SU-DHL-6 (cell line): Measurements from ENCODE around the gene SLC22A3.

Source experiments
- H2AFZ ChIP-seq: fragments of 200-600 bp; sonication (generic); 2 replicates; pipeline ENCODE4 v1.6.1; 2014; ENCODE audit warnings: low read depth, mild to moderate bottlenecking, moderate library complexity, mixed read lengths, antibody characterized with exemption, low read length; ENCODE audit not compliant: severe bottlenecking
- H3F3A ChIP-seq: fragments of 200-600 bp; shearing (Covaris generic); 2 replicates; pipeline ENCODE4 v1.6.0; 2016; ENCODE audit warnings: antibody characterized with exemption, mild to moderate bottlenecking; ENCODE audit not compliant: insufficient read depth
- H3K27ac ChIP-seq: fragments of 200-600 bp; sonication (generic); 2 replicates; pipeline ENCODE4 v1.5.1; 2016; ENCODE audit warnings: low read depth, mild to moderate bottlenecking, low read length, moderate library complexity, mixed read lengths
- H3K27me3 ChIP-seq: fragments of 200-600 bp; sonication (generic), shearing (Covaris generic); 2 replicates; pipeline ENCODE4 v1.6.0; 2014; ENCODE audit warnings: mild to moderate bottlenecking, low read length
- H3K36me3 ChIP-seq: fragments of 200-600 bp; sonication (generic); 2 replicates; pipeline ENCODE4 v1.6.1; 2014; ENCODE audit warnings: mild to moderate bottlenecking, low read length, mixed read lengths
- H3K4me2 ChIP-seq: fragments of 300-600, 200-600 bp; shearing (Covaris generic), sonication (generic); 2 replicates; pipeline ENCODE4 v1.6.0; 2014; ENCODE audit warnings: low read length, low read depth, mild to moderate bottlenecking; ENCODE audit not compliant: poor library complexity, severe bottlenecking
- H3K4me3 ChIP-seq: fragments of 200-600 bp; sonication (generic); 2 replicates; pipeline ENCODE4 v1.5.1; 2014; ENCODE audit warnings: antibody characterized with exemption, low read length, mild to moderate bottlenecking, mixed read lengths; ENCODE audit not compliant: insufficient read depth, poor library complexity, severe bottlenecking
- H3K79me2 ChIP-seq: fragments of 200-600 bp; sonication (generic); 2 replicates; pipeline ENCODE4 v1.6.1; 2014; ENCODE audit warnings: mild to moderate bottlenecking, low read length, moderate library complexity; ENCODE audit not compliant: insufficient read depth
- H3K9ac ChIP-seq: fragments of 200-600 bp; sonication (generic); 2 replicates; pipeline ENCODE4 v1.7.0; 2014; ENCODE audit warnings: mild to moderate bottlenecking, low read length
- H3K9me2 ChIP-seq: fragments of 200-600 bp; sonication (generic); replicated peaks from 2 replicates; pipeline ENCODE4 v1.6.1; 2014; ENCODE audit warnings: low read length; ENCODE audit not compliant: insufficient read depth
- H3K9me3 ChIP-seq: fragments of 200-600 bp; sonication (generic); 2 replicates; pipeline ENCODE4 v1.6.1; 2014; ENCODE audit warnings: low read length, mixed read lengths; ENCODE audit not compliant: insufficient read depth
- H4K20me1 ChIP-seq: fragments of 200-600 bp; sonication (generic); 2 replicates; pipeline ENCODE4 v1.6.1; 2014; ENCODE audit warnings: low read depth, mild to moderate bottlenecking, antibody characterized with exemption, low read length, moderate library complexity, mixed read lengths
- CTCF ChIP-seq: fragments of 200-600 bp; sonication (generic); IDR thresholded peaks from one replicate; pipeline ENCODE4 v1.5.1; 2017; ENCODE audit warnings: antibody characterized with exemption, mild to moderate bottlenecking, low read length, moderate library complexity; ENCODE audit not compliant: insufficient read depth, poor library complexity, severe bottlenecking
- EZH2phosphoT487 ChIP-seq: fragments of 200-600 bp; sonication (generic), shearing (Covaris generic); conservative IDR thresholded peaks from 2 replicates; pipeline ENCODE4 v1.6.1; 2018; ENCODE audit warnings: mild to moderate bottlenecking, antibody characterized with exemption, low read length, moderate library complexity, mixed read lengths

The SLC22A3 gene

GRCh38 chr6:160417550-160417949, 69.4 kb downstream of the SLC22A3 start:
- no peaks in the 10 kb centered on the region for H3K36me3 ChIP-seq
- H2AFZ ChIP-seq, result no peak overlapping the region
- no peaks in the 10 kb centered on the region for H3F3A ChIP-seq
- H4K20me1 ChIP-seq, result no peaks in the 10 kb centered on the region
- no peaks in the 10 kb centered on the region for H3K27me3 ChIP-seq
- H3K9me3 ChIP-seq, result no peaks in the 10 kb centered on the region
- no peak overlapping the region for H3K27ac ChIP-seq
- no peak for TF ChIP-seq CTCF
- TF ChIP-seq EZH2phosphoT487, result no peak
- no peaks in the 10 kb centered on the region; the same call in 1 of the 2 replicates for H3K9me2 ChIP-seq
- H3K4me2 ChIP-seq, result no peak overlapping the region
- no peaks in the 10 kb centered on the region for H3K79me2 ChIP-seq
- H3K9ac ChIP-seq, result no peak overlapping the region
- no peak overlapping the region for H3K4me3 ChIP-seq

- Histone ChIP-seq H3K36me3 (no peaks in the 10 kb centered on the region), H3K9ac (no peak overlapping the region), H2AFZ (no peak overlapping the region), H3K4me2 (no peak overlapping the region), H4K20me1 (no peaks in the 10 kb centered on the region), H3K27ac (no peak overlapping the region), H3F3A (no peaks in the 10 kb centered on the region), H3K79me2 (no peaks in the 10 kb centered on the region), H3K9me3 (no peaks in the 10 kb centered on the region), H3K27me3 (no peaks in the 10 kb centered on the region), H3K9me2 (no peaks in the 10 kb centered on the region; the same call in 1 of the 2 replicates), H3K4me3 (no peak overlapping the region)
- TF ChIP-seq CTCF (no peak), EZH2phosphoT487 (no peak)
Observed at GRCh38 chr6:160418370-160418769, 70.2 kb downstream of the SLC22A3 start.

- Histone ChIP-seq H3K79me2 (no peaks in the 10 kb centered on the region), H3F3A (no peaks in the 10 kb centered on the region), H3K27ac (no peak overlapping the region), H4K20me1 (no peaks in the 10 kb centered on the region), H3K27me3 (no peaks in the 10 kb centered on the region), H3K9ac (no peak overlapping the region), H3K4me3 (no peak overlapping the region), H2AFZ (no peak overlapping the region), H3K9me2 (no peaks in the 10 kb centered on the region; the same call in 1 of the 2 replicates), H3K4me2 (no peak overlapping the region), H3K9me3 (no peaks in the 10 kb centered on the region), H3K36me3 (no peaks in the 10 kb centered on the region)
- TF ChIP-seq CTCF, result no peak
- no peak for TF ChIP-seq EZH2phosphoT487
Observed at GRCh38 chr6:160419488-160419887, 71.3 kb downstream of the SLC22A3 start.
